ENCODE results near the gene MBOAT1.
"Not testable (repeated sequence)": the region's sequence is repeated elsewhere in the genome, so short reads cannot be mapped to it uniquely, and the experiment has no call there.

The MBOAT1 gene

DNA sequence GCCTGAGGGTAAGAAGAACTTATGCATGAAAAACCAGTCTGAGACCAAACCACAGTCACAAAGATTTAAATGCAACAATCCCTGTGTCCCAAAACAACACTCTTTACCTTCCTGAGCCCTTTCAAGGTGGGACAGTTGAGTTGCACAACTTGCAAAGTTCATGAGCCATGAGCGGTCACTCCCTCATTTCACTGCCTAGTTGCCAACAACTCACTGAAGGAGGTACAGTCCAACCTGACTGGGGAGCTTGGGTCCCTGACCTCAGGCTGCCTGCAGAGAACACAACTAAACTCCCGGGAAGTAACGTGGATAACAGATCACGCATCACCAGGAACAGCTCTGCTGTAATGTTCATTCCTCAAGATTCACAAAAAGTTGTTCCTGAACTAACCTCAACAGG is 69.4 kb downstream of the MBOAT1 start:
- DNase-seq (ENCODE audit: extremely low read depth in 1 of 2, low read depth in 1 of 2), result no peak

- DNase-seq (ENCODE audit: extremely low read depth in 1 of 2, low read depth in 1 of 2), result no peak
These were observed 70.3 kb downstream of the MBOAT1 start for GRCh38 chr6:20141931-20142330.

DNA sequence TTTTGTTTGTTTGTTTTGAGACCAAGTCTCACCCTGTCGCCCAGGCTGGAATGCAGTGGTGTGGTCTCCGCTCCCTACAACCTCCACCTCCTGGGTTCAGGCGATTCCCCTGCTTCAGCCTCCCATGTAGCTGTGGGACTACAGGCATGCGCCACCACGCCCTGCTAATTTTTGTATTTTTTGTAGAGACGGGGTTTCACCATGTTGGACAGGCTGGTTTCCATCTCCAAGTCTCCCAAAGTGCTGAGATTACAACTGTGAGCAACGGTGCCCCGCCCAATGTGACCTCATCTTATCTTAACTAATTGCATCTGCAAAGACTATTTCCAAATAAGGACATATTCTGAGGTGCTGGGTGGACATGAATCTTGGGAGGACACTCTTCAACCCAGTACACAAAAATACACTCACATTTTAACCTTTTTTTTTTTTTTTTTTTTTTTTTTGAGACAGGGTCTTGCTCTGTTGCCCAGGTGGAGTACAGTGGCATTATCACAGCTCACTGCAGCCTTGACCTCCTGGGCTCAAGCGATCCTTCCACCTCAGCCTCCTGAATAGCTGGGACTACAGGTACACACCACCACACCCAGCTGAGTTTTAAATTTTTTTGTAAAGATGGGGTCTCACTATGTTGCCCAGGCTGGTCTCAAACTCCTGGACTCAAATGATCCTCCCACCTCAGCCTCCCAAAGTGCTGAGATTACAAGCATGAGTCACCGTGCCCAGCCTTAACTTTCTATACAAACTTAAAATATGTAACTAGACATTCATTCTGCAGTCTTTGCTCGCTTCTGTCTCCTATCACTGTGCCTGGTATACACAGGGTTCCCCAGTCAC is 72.9 kb downstream of the MBOAT1 start:
- not testable (repeated sequence) for DNase-seq (ENCODE audit: extremely low read depth in 1 of 2, low read depth in 1 of 2)

GRCh38 chr6:20137837-20138236 is 74.4 kb downstream of the MBOAT1 start:
- DNase-seq (ENCODE audit: extremely low read depth in 1 of 2, low read depth in 1 of 2), result no peak

GRCh38 chr6:20137240-20137639 is 75.0 kb downstream of the MBOAT1 start:
- DNase-seq (ENCODE audit: extremely low read depth in 1 of 2, low read depth in 1 of 2), result no peak

- no peak for DNase-seq (ENCODE audit: extremely low read depth in 1 of 2, low read depth in 1 of 2)
These were observed 76.5 kb downstream of the MBOAT1 start for GRCh38 chr6:20135677-20136268.

GRCh38 chr6:20134613-20135012 is 77.7 kb downstream of the MBOAT1 start:
- no peak for DNase-seq (ENCODE audit: extremely low read depth in 1 of 2, low read depth in 1 of 2)

DNA sequence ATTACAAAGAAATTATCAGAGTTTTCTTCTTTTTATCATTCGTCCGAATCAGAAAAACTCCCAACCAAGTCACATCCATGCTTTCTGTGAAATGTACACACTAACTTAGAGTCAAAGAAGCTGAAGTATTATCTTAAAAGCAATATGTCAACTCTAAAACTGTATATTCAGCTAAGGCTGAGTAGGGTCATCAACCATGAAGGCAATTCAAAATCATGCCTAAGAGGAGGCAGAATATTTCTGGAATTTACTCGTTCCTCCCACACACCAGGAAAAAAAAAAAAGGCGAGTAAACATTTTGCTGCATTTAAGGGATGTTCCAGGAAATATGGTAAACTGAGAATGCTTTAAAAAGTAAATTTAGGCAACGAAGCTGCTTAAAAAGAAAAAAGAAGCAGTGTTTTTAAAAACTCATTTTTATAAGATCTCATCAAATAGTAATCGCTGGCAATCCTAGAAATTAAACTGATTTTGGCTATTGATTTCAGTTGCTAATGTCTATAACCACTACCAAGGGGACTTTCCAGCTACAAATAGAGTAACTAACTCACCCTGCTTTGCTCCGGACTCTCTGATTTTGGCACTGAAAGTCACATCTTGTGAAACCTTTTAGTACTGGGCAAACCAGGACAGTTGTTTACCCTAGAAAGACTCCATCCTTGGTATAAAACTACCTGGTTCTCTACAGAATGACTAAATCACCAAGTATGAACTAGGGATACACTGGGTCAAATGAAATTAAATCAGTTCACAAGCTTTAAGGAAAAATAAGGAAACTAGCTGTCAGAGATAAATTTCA is 82.8 kb downstream of the MBOAT1 start:
- DNase-seq (ENCODE audit: extremely low read depth in 1 of 2, low read depth in 1 of 2), result no peak

GRCh38 chr6:20128018-20128417 is 84.3 kb downstream of the MBOAT1 start:
- no peak for DNase-seq (ENCODE audit: extremely low read depth in 1 of 2, low read depth in 1 of 2)

GRCh38 chr6:20126789-20127653 is 85.2 kb downstream of the MBOAT1 start:
- DNase-seq (ENCODE audit: extremely low read depth in 1 of 2, low read depth in 1 of 2), result peak; percentile 21 to 57

DNA sequence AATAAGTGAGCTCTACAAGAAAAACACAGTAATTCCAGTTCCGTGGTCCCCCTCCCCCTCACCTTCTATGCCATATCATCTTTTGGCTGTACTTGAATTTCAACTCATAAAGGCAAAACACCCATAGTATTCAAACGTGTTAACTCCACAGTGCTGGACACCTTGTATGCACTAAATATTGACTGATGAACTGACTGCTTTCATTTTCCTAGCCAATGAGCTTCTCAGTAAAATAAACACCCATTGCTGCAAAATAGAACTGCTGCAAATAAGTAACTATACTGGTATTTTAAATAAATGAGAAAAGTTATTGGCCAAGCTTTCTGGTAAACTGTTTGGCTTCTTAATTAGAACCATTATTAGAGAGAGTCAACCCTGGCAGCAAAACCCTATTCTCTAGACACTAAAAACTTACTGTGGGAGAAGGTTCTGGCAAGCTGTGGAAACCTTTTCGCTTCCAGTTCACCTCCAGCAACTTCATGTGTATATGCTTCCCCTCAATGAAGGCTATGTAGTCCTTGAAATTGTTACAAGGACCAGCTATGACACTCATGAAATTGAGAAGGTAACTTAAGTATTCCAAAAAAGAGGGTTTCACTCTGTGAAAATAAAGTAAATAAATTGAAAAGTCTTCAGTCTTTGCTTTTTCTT is 86.0 kb downstream of the MBOAT1 start:
- no peak for DNase-seq (ENCODE audit: extremely low read depth in 1 of 2, low read depth in 1 of 2)

DNA sequence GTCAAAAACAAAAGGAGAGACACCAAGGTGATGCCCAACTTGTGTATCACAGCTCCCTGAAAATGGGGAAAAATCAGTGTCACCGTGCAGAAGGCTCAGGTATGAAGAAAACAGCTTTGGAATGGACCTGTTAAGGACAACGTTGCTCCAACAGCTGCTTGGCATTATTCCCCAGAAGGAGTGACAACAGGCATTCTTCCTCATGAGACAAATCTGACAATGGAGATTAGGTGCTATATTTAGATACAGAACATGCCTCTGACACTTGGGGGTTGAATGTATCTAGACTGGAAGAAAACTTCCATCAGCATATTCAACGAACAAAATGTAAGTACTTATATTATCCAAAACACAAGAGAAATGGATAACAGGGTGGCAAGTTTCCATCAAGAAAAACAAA is 87.7 kb downstream of the MBOAT1 start:
- no peak for DNase-seq (ENCODE audit: extremely low read depth in 1 of 2, low read depth in 1 of 2)

GRCh38 chr6:20119485-20119884 is 92.8 kb downstream of the MBOAT1 start:
- no peak for DNase-seq (ENCODE audit: extremely low read depth in 1 of 2, low read depth in 1 of 2)

GRCh38 chr6:20118892-20119291 is 93.4 kb downstream of the MBOAT1 start:
- DNase-seq (ENCODE audit: extremely low read depth in 1 of 2, low read depth in 1 of 2), result no peak

- no peak for DNase-seq (ENCODE audit: extremely low read depth in 1 of 2, low read depth in 1 of 2)
These were observed 94.8 kb downstream of the MBOAT1 start for GRCh38 chr6:20117474-20117873.

DNA sequence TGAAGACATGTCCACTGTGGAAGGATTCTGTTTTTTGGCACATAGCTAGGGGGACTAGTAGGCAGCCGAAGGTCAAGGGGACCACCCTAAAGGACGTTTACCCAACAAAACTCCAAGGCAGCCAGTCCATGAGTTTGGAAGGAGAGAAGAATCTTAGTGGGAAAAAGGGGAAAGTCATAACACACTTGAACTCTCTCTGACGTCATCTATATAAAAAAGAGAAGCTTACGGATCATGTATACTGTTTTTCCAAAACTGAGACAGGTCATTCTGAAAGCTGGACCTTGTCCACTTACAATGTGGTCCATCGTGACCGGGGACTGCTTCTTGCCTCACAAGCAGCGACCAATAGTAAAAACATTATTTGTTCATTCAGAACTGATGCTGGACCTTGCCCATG is 95.5 kb downstream of the MBOAT1 start:
- DNase-seq (ENCODE audit: extremely low read depth in 1 of 2, low read depth in 1 of 2), result no peak

DNA sequence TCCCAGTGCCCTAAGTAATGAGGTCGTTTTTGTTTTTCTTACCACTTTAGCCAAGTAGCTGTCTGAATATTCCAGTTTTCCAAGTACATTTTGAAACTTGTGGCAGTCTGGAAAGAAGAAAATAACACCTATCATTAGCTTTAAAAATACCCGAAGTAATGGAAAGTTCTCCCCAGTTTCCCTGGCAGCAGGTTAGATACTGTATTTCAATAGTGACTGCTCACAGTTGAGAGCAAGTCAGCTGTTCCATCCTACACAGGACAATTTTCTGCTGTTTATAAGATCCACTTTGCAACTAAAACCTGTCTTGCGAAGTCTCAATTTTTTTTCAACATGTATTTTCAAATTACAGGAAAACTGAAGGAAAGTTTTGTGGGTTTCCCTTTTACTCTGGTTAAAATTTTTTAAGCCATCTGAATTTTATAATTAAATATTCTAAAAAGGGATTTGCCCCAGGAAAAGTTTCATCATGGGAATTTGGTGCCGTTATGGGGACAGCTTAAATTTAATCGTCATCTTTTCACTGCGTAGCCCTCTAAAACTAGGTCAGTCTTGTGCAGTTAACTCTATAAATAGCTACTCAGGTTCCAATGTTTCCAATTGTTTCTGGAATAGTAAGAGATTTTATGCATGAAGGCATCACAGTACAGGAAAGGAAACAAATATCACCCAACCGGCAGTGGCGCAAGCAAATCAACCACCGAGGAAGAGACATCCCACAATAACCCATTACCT is 96.9 kb downstream of the MBOAT1 start:
- no peak for DNase-seq (ENCODE audit: extremely low read depth in 1 of 2, low read depth in 1 of 2)

DNA sequence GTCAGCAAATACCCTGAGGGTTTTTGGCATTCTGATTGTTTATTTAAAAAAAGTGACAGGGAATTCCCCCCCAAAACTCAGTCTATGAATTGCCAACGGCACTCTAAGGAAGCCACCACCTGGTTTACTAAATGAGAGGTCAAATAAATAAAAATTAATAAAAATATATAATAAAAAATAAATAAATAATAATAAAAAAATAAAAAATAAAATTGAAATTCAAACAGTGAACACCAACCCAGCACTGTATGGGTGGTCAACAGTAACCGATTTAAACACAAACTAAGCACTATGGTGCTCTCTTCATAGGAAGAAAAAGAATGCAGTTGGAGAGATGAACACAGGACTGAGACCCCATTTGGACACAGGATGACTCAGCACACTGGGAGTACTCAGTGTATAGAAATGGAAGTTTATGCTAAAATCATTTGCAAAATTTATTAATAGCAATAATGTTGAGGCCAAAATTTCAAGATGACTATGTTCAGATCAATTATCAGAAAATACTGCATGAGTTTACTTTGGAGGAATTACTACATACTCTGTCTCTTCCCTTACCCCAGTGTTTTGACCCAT is 98.5 kb downstream of the MBOAT1 start:
- DNase-seq (ENCODE audit: extremely low read depth in 1 of 2, low read depth in 1 of 2), result no peak

GRCh38 chr6:20112841-20113240 is 99.4 kb downstream of the MBOAT1 start:
- no peak for DNase-seq (ENCODE audit: extremely low read depth in 1 of 2, low read depth in 1 of 2)
